GM20000 (cell line): Measurements from ENCODE around the gene CPNE1.

Experiments
- DNase-seq: peaks from one replicate; pipeline ENCODE4 v3.0.0; 2012; ENCODE audit warnings: low spot score
- TF ChIP-seq, protein P1 (sequence below): IDR thresholded peaks from 2 replicates; pipeline ENCODE4 v1.5.1; 2012; ENCODE audit warnings: mild to moderate bottlenecking, control low read depth; ENCODE audit errors: extremely low read depth, missing control alignments

The CPNE1 gene

DNA sequence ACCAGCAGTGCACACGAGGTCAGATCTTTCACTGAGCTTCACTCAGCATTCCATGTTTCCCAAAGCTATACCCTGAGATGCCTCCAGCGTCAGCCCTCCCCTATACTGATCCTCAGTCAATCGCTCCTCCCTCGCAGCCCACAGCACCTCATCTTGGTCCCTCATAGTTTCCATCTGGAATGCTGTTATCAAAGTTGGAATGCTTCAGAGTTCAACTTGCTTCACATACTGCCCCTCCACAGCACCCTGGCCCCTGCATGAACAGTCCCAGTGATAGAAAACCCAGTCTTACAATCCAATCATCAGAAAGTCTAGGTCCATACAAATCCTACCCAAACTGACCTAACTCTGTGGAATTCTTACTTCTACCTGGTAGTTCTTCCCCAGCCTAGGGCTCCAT is 29.0 kb downstream of the CPNE1 start:
- TF ChIP-seq, protein P1, sequence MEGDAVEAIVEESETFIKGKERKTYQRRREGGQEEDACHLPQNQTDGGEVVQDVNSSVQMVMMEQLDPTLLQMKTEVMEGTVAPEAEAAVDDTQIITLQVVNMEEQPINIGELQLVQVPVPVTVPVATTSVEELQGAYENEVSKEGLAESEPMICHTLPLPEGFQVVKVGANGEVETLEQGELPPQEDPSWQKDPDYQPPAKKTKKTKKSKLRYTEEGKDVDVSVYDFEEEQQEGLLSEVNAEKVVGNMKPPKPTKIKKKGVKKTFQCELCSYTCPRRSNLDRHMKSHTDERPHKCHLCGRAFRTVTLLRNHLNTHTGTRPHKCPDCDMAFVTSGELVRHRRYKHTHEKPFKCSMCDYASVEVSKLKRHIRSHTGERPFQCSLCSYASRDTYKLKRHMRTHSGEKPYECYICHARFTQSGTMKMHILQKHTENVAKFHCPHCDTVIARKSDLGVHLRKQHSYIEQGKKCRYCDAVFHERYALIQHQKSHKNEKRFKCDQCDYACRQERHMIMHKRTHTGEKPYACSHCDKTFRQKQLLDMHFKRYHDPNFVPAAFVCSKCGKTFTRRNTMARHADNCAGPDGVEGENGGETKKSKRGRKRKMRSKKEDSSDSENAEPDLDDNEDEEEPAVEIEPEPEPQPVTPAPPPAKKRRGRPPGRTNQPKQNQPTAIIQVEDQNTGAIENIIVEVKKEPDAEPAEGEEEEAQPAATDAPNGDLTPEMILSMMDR, result no peak
- no peak for DNase-seq

DNA sequence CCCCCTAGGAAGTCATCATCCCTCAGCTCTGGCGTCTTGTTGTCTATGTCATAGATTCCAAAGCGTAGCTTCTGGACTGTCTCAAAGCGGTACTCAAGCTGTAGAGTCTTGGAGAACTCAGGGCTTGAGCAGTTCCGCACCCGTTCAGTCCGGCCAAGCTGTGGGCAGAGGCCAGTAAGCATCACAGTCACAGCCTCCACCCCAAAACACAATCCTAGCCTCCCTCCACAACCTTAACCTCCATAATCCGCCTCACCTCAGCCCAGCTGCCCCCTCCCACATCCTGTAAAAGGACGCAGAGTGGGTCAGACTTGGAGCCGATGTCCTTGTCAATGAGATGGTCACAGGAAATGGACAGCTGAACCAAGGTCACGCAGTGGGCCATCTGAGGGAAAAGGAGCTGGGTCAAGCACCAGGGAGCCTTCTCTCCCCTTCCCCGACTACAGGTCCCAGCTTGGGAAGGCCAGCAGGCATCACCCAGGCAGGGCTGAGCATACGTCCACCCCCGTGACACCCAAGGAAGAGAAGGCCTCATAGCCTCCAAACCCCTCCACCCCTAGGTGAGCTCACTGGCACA is 32.1 kb downstream of the CPNE1 start:
- DNase-seq, result no peak
- TF ChIP-seq, protein P1, result no peak

DNA sequence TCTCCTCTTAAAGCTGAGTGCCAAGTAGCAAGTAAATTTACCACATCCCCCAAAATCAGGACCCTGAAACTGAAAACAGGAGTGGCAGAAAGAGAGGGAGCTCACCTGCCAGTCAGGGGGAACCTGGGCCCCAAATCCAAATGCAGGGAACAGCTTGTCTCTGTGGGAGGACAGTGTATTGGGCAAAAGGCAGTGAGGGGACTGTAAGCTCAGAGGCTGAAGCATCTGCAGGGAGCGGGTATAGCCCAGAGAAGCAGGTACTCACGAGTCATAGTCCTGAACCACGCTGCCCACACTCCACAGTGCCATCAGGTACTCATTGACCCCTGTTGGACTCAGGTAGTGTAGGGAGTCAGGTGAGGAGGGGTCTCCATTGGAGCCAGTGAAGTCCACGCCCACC is 34.1 kb downstream of the CPNE1 start:
- TF ChIP-seq, protein P1, result no peak
- no peak for DNase-seq

DNA sequence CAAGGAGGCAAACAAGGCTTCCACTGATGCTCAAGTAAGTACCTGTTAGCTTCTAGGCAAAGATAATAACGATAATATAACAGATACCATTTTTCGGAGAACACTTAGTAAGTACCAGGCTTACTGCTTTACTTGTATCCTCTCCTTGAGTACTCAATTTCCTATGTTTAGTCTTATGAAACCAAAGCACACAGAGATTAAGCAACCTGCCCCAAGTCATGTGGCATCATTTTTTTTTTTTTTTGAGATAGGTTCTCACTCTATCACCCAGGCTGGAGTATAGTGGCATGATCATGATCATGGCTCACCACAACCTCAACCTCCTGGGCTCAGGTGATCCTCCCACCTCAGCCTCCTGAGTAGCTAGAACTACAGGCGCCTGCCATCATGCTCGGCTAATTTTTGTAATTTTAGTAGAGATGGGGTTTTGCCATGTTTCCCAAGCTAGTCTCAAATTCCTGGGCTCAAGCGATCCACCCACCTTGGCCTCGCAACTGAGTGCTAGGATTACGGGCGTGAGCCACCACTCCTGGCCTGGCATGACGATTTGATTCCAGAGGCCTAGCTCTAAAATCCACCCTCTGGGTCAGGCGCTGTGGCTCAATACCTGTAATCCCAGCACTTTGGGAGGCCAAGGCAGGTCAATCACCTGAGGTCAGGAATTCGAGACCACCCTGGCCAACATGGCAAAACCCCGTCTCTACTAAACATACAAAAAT is 35.1 kb downstream of the CPNE1 start:
- no peak for DNase-seq
- TF ChIP-seq, protein P1, result no peak

DNA sequence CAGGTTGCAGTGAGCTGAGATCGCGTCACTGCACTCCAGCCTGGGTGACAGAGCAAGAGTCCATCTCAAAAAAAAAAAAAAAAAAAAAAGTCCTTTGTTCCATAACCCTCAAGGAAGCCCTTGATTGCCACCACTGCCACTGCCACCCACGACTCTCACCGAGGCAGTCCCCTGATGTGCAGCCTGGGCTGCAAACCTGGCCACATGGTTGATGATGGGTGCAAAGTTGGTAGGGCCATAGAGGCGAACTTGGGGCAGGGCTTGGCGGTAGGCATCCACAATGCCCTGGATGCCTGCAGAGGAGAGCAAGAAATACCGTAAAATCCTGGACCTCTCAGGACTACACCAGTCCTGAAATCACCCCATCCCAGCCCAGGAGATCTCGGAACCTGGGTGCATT is 37.6 kb downstream of the CPNE1 start:
- TF ChIP-seq, protein P1, result no peak
- no peak for DNase-seq

DNA sequence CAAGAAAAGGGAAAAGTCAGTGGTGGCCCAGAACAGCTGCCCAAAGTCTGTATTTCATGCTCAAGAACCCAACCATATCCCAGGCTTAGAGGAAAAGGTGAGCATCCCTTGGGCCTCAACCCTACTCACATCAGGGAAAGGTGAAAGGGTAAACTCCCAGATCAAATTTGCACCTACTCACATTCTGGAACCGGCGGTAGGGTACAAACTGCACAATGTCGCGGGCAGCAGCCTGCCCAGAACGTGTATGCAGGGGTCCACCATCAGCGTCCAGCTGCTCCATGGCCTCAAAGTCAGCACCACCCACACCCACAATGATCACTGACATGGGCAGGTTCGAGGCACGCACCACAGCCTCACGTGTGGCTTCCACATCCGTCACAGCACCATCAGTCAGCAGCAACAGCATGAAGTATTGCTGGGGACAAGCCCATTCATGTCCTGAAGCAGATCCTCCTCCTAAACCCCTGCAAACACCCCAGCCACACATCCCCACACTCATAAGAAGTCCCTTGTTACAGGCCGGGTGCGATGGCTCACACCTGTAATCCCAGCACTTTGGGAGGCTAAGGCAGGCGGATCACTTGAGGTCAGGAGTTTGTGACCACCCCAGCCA is 38.2 kb downstream of the CPNE1 start:
- no peak for DNase-seq
- TF ChIP-seq, protein P1, result no peak
